Karpas-422 (cell line): ENCODE measurements around the gene LGALS1. TPM values are rescaled to one million over a fixed set of nuclear protein-coding genes. Genes with fewer than 3 reads are reported as not detected.

ENCODE experiments used
- DNase-seq: peaks from one replicate; pipeline ENCODE4 v3.0.0-alpha.2; 2015
- H2AFZ ChIP-seq: fragments of 200-600 bp; sonication (generic); 2 replicates; pipeline ENCODE4 v1.6.1; 2014; ENCODE audit warnings: antibody characterized with exemption, low read length, mixed read lengths
- H3K27ac ChIP-seq: fragments of 200-600 bp; sonication (generic); 2 replicates; pipeline ENCODE4 v1.5.1; 2014; ENCODE audit warnings: mild to moderate bottlenecking, low read length, moderate library complexity
- H3K27me3 ChIP-seq: fragments of 200-600 bp; sonication (generic); 2 replicates; pipeline ENCODE4 v1.6.1; 2014; ENCODE audit warnings: low read length, mixed read lengths
- H3K36me3 ChIP-seq: fragments of 200-600 bp; sonication (generic); 2 replicates; pipeline ENCODE4 v1.6.1; 2014; ENCODE audit warnings: low read length, mixed read lengths; ENCODE audit not compliant: insufficient read depth
- H3K4me1 ChIP-seq: fragments of 200-600 bp; sonication (generic); 2 replicates; pipeline ENCODE4 v1.6.1; 2014; ENCODE audit warnings: mild to moderate bottlenecking, low read length, mixed read lengths
- H3K4me2 ChIP-seq: fragments of 200-600 bp; sonication (generic); 2 replicates; pipeline ENCODE4 v1.6.1; 2014; ENCODE audit warnings: low read length, low read depth, mild to moderate bottlenecking; ENCODE audit not compliant: poor library complexity, severe bottlenecking
- H3K4me3 ChIP-seq: fragments of 200-600 bp; sonication (generic); 2 replicates; pipeline ENCODE4 v1.5.1; 2014; ENCODE audit warnings: mild to moderate bottlenecking, antibody characterized with exemption, low read length, mixed read lengths
- H3K79me2 ChIP-seq: fragments of 200-600 bp; sonication (generic); 2 replicates; pipeline ENCODE4 v1.6.1; 2014; ENCODE audit warnings: mild to moderate bottlenecking, low read length, mixed read lengths
- H3K9ac ChIP-seq: fragments of 200-600 bp; sonication (generic); 2 replicates; pipeline ENCODE4 v1.6.0; 2014; ENCODE audit warnings: low read length
- H3K9me2 ChIP-seq: fragments of 200-600 bp; sonication (generic), shearing (Covaris generic); replicated peaks from 2 replicates; pipeline ENCODE4 v1.6.0; 2014; ENCODE audit warnings: mild to moderate bottlenecking, low read length, moderate library complexity; ENCODE audit not compliant: insufficient read depth
- H3K9me3 ChIP-seq: fragments of 300-700, 200-600 bp; sonication (generic); 2 replicates; pipeline ENCODE4 v1.6.1; 2014; ENCODE audit warnings: low read length, mixed read lengths
- H4K20me1 ChIP-seq: fragments of 200-600 bp; sonication (generic); 2 replicates; pipeline ENCODE4 v1.6.1; 2014; ENCODE audit warnings: mild to moderate bottlenecking, antibody characterized with exemption, low read length, low read depth; ENCODE audit not compliant: insufficient read depth
- total RNA-seq: library from RNA; depleted of rRNA; stranded (reverse); fragments of >200 nt; shearing (Covaris generic); gene quantifications from 2 replicates; pipeline ENCODE4 v1.2.3, GENCODE V29; 2014; ENCODE audit warnings: low replicate concordance

Gene LGALS1
- total RNA-seq, 1 experiment from 2014 or later: 308 TPM

GRCh38 chr22:37696657-37697537 lies 21.5 kb downstream of the LGALS1 start, which contains the start of gene TRIOBP:
Gene TRIOBP, plus strand, starts transcription at chr22:37697048. Its CDS starts 4,318 bp downstream, at chr22:37701366.
- no peaks in the 10 kb centered on the region for H3K9me2 ChIP-seq
- H3K4me3 ChIP-seq: peak within 1 kb of the TSS; percentile 60
- H2AFZ ChIP-seq: no peak within 1 kb of the TSS
- peak within 1 kb of the TSS; percentile 60 for H3K4me2 ChIP-seq
- peaks cover 55% of the 10 kb centered on the region for H3K4me1 ChIP-seq
- peak within 1 kb of the TSS; percentile 86 for H3K27ac ChIP-seq
- H3K9me3 ChIP-seq: no peaks in the 10 kb centered on the region
- no peaks in the 10 kb centered on the region for H4K20me1 ChIP-seq
- H3K36me3 ChIP-seq: peaks cover 11% of the 10 kb centered on the region
- DNase-seq: peak; percentile 98
- no peaks in the 10 kb centered on the region for H3K27me3 ChIP-seq
- H3K79me2 ChIP-seq: peaks cover 6% of the 10 kb centered on the region; the same call in 1 of the 2 replicates
- peak within 1 kb of the TSS; percentile 59 for H3K9ac ChIP-seq

DNA sequence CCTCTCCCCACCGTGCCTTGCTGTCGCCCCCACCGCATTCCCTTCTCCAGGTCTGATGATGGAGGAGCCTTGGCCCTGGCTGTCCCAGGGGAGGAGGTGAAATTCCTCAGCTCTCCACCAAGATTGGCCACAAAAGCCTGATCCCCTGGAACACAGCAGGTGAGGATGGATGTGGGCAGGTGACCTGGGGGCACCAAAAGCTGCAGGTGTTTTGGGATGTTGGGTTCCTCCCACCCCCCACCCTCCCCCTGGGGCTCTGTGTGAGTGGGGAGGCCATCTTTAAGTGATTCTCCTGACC lies 22.1 kb downstream of the LGALS1 start:
- Histone ChIP-seq H2AFZ (no peak overlapping the region), H3K9me2 (no peaks in the 10 kb centered on the region), H3K27ac (peak overlapping the region; percentile 7; the same call in 1 of the 2 replicates), H3K4me3 (peak overlapping the region; percentile 60), H3K27me3 (no peaks in the 10 kb centered on the region), H3K9me3 (no peaks in the 10 kb centered on the region), H4K20me1 (no peaks in the 10 kb centered on the region), H3K79me2 (peaks cover 6% of the 10 kb centered on the region; the same call in 1 of the 2 replicates), H3K4me1 (peaks cover 49% of the 10 kb centered on the region), H3K9ac (peak overlapping the region; percentile 59), H3K4me2 (peak overlapping the region; percentile 60), H3K36me3 (peaks cover 11% of the 10 kb centered on the region)
- DNase-seq: no peak

GRCh38 chr22:37701141-37701786 lies 25.8 kb downstream of the LGALS1 start:
- DNase-seq: no peak
- Histone ChIP-seq H3K27ac (no peak overlapping the region), H3K27me3 (no peaks in the 10 kb centered on the region), H3K9ac (no peak overlapping the region), H3K4me2 (no peak overlapping the region), H3K4me3 (no peak overlapping the region), H4K20me1 (no peaks in the 10 kb centered on the region), H3K9me2 (no peaks in the 10 kb centered on the region), H3K4me1 (peaks cover 18% of the 10 kb centered on the region), H2AFZ (no peak overlapping the region), H3K36me3 (peaks cover 5% of the 10 kb centered on the region; the same call in 1 of the 2 replicates), H3K79me2 (peaks cover 6% of the 10 kb centered on the region; the same call in 1 of the 2 replicates), H3K9me3 (no peaks in the 10 kb centered on the region)

DNA sequence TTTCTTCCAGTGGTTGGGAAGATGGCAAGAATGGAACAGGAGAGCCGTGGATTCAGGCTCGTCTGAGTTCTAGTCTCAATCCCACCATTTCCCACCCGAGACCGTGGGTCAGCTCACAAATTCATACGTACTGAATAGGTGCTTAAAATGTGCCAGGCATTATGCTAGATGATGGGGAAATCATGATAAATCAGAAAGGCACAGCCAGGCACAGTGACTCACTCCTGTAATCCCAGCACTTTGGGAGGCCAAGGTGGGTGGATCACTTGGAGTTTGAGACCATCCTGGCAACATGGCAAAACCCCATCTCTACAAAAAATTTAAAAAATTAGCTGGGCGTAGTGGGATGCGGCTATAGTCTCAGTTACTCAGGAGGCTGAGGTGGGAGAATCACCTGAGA lies 28.5 kb downstream of the LGALS1 start:
- H3K27ac ChIP-seq: no peak overlapping the region
- DNase-seq: no peak
- no peaks in the 10 kb centered on the region for H3K9me3 ChIP-seq
- no peaks in the 10 kb centered on the region for H4K20me1 ChIP-seq
- no peaks in the 10 kb centered on the region for H3K9me2 ChIP-seq
- peaks cover 5% of the 10 kb centered on the region; the same call in 1 of the 2 replicates for H3K36me3 ChIP-seq
- H3K4me2 ChIP-seq: no peak overlapping the region
- no peak overlapping the region for H3K9ac ChIP-seq
- no peak overlapping the region for H2AFZ ChIP-seq
- H3K27me3 ChIP-seq: no peaks in the 10 kb centered on the region
- H3K4me3 ChIP-seq: no peak overlapping the region
- H3K79me2 ChIP-seq: no peaks in the 10 kb centered on the region
- H3K4me1 ChIP-seq: peaks cover 4% of the 10 kb centered on the region; the same call in 1 of the 2 replicates

- no peak overlapping the region for H2AFZ ChIP-seq
- DNase-seq: no peak
- H3K4me3 ChIP-seq: no peak overlapping the region
- H3K27me3 ChIP-seq: no peaks in the 10 kb centered on the region
- no peak overlapping the region for H3K27ac ChIP-seq
- H3K36me3 ChIP-seq: peaks cover 5% of the 10 kb centered on the region; the same call in 1 of the 2 replicates
- no peaks in the 10 kb centered on the region for H3K9me2 ChIP-seq
- no peaks in the 10 kb centered on the region for H3K9me3 ChIP-seq
- no peak overlapping the region for H3K9ac ChIP-seq
- H3K79me2 ChIP-seq: no peaks in the 10 kb centered on the region
- H3K4me1 ChIP-seq: peaks cover 4% of the 10 kb centered on the region; the same call in 1 of the 2 replicates
- H4K20me1 ChIP-seq: no peaks in the 10 kb centered on the region
- H3K4me2 ChIP-seq: no peak overlapping the region
Measured at GRCh38 chr22:37704645-37705044, 29.2 kb downstream of the LGALS1 start.

DNA sequence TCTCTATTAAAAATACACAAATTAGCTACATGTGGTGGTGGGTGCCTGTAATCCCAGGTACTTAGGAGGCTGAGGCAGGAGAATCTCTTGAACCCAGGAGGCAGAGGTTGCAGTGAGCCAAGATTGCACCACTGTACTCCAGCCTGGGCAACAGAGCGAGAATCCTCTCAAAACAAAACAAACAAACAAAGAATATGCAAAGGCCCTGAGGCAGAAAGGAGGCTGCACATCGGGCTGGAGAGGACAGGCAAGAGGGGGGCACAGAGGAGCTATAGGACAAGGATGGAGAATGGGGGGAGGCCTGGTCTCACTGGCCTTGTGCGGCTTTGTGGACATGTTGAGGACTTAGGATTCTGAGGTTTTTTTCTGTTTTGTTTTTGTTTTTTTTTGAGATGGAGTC lies 29.8 kb downstream of the LGALS1 start:
- no peak for DNase-seq
- Histone ChIP-seq H3K4me3 (no peak overlapping the region), H3K27me3 (no peaks in the 10 kb centered on the region), H3K36me3 (peaks cover 5% of the 10 kb centered on the region; the same call in 1 of the 2 replicates), H3K4me2 (no peak overlapping the region), H2AFZ (no peak overlapping the region), H3K9me3 (no peaks in the 10 kb centered on the region), H4K20me1 (no peaks in the 10 kb centered on the region), H3K9me2 (no peaks in the 10 kb centered on the region), H3K4me1 (peaks cover 4% of the 10 kb centered on the region; the same call in 1 of the 2 replicates), H3K79me2 (no peaks in the 10 kb centered on the region), H3K9ac (no peak overlapping the region), H3K27ac (no peak overlapping the region)

DNA sequence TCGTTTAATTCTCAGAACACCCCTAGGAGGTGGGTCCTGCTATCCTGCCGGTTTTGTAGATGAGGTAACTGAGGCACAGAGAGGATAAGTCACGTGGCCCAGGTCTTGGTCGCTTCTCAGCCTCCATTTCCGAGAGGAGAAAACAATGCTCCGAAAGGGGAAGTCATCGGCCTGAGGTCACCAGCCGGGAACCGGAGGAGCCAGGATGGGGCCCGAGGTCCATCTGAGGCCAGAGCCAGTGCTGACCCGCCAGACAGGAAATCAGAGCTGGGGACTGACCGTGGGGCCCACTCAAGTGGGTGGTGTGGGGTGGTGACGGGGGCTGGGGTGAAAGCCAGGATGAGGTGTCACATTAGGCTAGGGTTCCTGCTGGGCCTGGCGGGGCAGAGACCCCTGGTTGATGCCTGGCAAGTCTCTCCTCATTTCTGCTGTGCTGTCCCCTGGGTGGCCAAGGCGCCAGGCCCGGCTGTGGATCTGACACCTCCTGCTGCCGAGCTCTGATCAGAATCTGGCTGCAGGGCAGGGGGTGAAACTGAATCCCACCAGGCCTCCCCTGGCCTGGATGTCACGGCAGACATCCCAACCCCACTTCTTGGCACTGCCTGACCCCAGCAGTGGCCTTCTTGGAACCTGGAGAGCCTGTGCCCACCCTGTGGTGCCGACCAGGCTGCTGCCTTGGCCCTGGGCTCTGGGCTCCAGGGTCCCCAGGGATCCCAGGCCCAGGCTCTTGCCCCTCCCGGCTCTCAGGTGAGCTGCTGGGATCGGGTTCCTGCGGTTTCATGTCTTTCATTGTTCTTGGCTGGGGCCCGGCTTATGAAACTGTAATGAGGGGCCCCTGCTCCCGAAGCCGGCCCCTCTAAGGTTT lies 33.4 kb downstream of the LGALS1 start:
- Histone ChIP-seq H3K27me3 (no peaks in the 10 kb centered on the region), H2AFZ (no peak overlapping the region), H3K36me3 (no peaks in the 10 kb centered on the region), H3K4me1 (peaks cover 22% of the 10 kb centered on the region), H3K27ac (no peak overlapping the region), H3K9me3 (no peaks in the 10 kb centered on the region), H3K4me2 (no peak overlapping the region), H4K20me1 (no peaks in the 10 kb centered on the region), H3K4me3 (no peak overlapping the region), H3K9ac (no peak overlapping the region), H3K9me2 (no peaks in the 10 kb centered on the region), H3K79me2 (no peaks in the 10 kb centered on the region)
- no peak for DNase-seq
